Prostate gland (tissue), 2 donors: ENCODE results near the gene DUS2.
"Not testable (repeated sequence)": the region's sequence is repeated elsewhere in the genome, so short reads cannot be mapped to it uniquely, and the experiment has no call there.

Experiments used
- CTCF ChIP-seq, 4 experiments: fragments of 200-600 bp in 2 of 4; fragments of 450-650 bp in 2 of 4; sonication (generic) in 2 of 4; IDR thresholded peaks; 1 replicate in 3 of 4; 2 replicates in 1 of 4; pipeline ENCODE4 v1.5.1; 2016 to 2019; ENCODE audit warnings: antibody characterized with exemption in 4 of 4, mild to moderate bottlenecking in 2 of 4, moderate library complexity in 2 of 4
- POLR2A ChIP-seq: fragments of 450-650 bp; IDR thresholded peaks from one replicate; pipeline ENCODE4 v1.6.1; 2016; ENCODE audit warnings: antibody characterized with exemption, mild to moderate bottlenecking

GRCh38 chr16:68109156-68109555 is 86.1 kb downstream of the DUS2 start:
- TF ChIP-seq CTCF (IDR thresholded peaks at IDR 0.05); POLR2A: not testable (repeated sequence)
